GM21723 (cell line): ENCODE measurements around the gene KCNJ1.
A peak's percentile ranks its signal among the peaks of the same experiment; 100 is the strongest.

ENCODE experiments used
- ATAC-seq: cut with Tn5 transposase; IDR thresholded peaks from one replicate; pipeline ENCODE4 v1.9.1; 2021; ENCODE audit warnings: mild to moderate bottlenecking, moderate library complexity; ENCODE audit not compliant: unreplicated experiment

KCNJ1 gene

DNA sequence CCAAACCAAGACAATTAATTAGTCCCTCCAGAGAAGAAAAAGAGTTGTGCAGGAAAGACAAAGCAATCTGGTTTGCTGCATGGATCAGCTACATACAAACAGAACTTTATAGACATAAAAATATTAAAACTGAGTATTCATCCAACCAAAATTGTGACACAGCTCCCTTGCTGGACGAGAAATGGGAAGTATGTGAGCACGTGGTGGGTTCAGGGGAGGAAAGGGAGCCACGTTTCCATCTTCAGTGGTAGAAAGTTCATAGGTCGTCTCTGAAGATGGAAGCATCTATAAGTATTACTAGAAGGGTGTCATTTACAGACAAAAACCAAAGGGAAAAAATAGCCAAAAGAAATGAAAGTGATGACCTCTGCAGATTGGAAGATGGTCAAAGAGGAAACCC, 17.0 kb upstream of the KCNJ1 start:
- no peak for ATAC-seq

DNA sequence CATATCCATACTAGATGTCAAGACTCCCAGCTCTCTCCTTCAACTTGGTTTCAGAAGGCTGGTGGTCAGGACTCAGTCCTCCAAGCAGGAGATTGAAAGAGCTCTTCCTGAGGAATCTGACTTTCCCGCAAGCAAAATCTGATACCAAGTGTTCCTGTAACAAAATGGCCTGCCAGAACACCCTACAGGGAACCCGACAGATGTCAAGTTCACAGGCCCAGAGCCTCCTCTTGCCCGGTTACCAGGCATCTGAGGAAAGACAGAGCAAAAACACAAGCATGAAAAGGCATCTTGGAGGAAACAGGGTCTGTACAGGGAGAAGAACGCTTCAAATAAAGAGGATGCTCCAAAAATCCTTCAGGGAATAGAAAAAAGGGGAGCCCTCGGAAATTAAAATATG, 15.4 kb upstream of the KCNJ1 start:
- no peak for ATAC-seq

DNA sequence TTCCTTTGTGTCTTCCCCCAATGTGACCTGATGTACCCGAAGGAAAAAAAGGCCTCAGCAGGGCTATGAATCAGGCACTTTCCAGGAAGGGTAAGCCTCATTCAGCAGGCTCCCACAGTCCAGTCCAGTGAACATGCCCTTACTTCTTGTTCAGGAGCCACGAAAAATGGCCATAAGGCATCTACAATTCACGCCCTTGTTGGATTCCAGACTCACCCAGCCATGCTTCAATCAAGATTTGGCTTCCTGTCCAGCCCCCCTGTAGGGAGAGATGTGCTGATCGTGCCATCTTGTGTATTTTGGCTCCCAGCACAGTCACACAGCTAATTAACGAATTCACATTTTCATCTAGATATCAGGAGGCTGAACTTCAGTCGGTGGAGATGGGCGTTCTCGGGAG, 14.1 kb upstream of the KCNJ1 start:
- no peak for ATAC-seq

DNA sequence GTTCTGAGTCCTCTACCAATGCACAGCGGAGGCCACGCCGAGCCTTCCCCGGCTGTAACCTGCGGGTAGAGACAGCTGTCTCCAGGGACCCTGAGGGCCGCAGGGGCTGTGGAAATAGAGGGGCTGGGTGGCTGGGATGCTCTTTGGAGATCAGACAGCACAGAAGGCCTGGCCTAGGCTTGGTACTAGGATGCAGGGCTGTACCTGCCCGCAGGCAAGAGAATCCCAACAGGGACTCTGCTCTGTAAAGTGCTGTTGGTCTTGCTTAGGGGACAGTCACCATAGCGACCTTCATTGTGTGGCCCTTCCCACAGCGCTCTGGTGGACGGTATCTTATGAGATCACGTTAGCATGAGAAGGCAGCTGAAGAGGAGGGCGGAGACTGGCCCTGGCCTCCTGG, 12.7 kb upstream of the KCNJ1 start:
- no peak for ATAC-seq

DNA sequence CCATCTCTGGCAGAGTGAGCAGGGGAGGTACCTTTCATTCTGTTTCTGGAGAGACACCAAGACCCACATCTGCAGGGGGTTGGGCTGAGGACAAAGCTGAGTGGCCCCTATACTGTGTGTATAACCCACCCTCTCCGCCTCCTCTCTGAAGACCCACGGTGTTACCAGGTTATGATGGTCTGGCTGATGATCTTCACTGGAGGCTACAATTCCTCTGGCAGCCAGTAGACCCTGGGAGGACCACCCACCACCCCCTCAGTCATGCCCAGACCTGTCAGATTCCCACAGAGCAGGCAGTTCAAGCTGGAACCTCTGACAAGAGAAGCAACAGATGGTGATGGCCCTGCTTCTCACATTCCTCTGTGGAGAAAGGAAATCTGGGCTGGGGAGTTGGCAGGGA, 11.4 kb upstream of the KCNJ1 start:
- no peak for ATAC-seq

DNA sequence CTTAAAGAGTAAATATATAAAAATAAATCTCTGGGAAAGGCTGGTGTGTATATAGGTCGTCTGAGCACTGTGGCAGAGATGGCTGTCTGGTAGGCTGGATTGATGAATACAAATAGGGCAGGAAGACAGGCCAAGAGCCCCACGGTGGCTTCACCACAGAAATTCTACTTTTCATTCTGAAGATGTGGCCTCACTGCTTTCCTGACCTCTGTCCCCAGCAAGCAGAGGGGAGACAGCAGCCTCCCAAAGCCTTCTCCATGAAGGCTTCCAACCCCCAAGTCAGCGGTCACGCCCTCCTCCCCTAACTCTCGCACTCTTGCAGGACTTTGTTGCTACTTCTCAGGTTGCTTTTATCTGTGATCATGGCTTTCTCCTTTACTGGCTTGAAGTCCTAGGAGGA, 10.6 kb upstream of the KCNJ1 start:
- ATAC-seq: no peak

DNA sequence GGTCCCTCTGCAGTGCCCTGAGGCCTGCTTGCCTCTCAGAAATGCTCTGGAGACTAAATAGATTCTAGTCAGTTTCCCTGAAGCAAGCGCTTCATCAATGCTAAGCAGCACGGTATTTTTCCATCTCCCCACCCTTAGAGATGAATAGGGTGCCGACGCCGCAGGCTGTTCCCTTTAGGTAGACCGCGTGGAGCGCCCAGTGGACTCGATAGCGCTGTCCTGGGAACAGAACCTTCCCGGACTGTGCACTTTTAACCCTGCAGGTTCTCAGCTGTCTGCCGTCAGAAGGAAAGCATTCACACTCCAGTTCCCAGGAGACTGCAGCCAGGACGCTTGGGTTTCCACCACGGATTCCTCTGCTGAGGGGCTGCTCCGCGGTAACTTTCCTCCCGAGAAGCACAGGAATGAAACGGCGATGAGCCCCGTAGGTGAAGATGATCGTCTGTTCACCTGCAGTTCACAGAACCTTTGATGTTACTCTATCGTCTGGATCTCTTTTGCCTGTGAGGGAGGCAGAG, 9.1 kb upstream of the KCNJ1 start:
- ATAC-seq: no peak

DNA sequence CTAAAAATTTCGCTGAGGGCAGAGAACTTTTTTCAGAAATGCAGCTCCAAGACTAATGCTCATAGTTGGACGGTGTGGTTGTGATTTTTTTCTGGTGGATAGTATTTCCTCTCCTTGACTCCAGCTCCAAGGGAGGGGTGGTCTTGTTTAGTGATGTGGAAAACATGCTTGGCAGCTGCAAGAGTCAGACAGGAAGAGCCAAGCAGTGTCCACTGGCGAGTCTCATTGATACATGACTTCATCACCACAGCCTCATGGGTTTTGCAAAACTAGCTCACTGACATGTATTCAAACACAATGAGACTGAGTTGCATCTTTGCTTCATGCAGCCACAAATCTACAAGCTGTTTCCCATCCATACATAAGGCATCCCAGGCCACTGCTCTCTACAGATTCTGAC, 7.3 kb upstream of the KCNJ1 start:
- no peak for ATAC-seq

DNA sequence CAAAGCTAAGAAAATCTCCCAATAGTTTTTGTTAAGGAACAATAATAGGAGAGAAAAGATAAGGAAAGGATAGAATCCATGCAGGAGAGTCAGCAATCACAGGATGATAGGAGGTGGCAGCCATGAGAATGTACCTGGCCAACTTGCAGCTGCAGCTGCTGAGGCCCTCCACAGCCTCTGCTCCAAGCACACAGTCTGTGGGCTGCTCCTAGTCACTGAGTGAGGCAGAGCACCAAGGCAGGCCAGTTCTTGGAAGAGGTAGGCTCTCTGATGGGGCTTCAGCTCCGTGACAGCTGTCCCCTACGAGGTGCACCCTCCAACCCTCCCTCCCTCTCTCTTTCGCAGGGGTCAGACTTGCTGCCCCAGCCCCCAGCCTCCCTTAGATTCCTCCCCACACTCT, 5.5 kb upstream of the KCNJ1 start:
- no peak for ATAC-seq

DNA sequence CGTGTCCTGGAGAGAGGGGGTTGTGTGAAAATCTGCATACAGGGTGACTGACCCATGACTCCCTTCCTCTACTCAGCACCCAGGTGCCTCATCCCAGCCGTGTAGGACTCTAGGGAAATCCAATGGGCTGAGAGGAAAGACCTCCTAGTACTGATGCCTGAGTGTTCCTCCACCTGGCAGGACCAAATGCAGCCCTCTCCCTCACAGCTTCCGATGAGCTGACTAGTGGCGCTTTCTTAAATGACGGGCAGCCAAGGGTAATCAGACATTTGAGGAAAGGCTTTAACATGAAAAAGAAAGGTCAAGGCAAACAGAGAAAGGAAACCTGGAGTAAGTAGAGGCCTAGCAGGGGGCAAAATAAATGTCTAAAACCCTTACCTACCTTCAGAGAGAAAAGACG, 5.0 kb upstream of the KCNJ1 start:
- ATAC-seq: no peak

DNA sequence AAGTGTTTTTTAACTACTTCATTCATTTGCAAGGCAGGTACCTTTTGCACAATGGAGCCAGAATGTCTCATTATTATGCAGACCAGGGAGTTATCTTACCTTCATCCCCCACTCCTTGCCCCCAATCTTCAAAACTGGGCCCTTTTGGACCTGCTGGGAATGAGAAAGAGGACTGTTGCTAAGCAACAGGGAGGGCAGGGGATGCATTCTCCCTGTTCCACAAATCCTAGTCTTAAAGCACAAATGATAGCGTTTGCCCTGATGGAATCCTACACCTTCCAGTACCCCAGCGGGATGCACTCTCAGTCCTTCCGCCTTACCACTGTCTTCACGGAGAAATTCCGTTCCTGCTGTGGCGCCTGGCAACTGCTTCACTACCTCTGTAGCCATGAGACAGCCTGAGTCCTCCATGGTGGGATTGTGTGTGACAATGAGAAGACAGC, 4.1 kb upstream of the KCNJ1 start:
- no peak for ATAC-seq

DNA sequence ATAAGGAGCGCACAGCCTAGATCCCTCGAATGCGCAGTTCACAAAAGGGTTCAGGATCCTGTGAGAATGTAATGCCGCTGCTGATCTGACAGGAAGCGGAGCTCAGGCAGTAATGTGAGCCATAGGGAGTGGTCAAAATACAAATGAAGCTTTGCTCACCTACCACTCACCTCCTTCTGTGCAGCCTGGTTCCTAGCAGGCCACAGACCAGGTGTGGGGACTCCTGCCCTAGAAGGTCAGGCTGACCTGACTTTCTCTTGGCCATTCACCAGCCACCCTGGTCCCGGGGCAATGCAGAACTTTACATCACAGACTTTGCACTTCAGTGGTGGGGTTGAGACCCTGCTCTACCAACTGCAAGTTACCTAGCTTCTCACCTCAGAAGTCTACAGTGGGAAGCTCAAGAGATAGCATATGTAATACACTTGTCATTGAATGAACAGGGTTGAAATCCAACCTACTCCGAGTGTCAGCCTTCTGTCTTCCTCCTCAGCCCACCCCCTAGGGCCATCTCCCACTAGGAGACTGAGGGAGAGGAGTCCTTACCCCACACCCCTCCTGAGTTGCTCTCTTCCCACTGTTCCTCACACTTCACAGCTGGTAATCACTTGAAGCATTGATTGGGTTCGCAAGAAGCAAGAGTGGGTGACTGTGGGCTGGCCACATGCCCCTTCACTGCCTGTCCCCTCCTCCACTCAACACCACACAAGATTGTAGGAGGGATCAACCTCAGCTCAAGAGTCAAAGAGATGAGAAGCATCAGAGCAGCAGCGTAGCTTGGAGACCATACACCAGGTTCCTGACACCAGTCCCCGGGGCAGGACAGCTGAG, 2.0 kb upstream of the KCNJ1 start:
- ATAC-seq: no peak

DNA sequence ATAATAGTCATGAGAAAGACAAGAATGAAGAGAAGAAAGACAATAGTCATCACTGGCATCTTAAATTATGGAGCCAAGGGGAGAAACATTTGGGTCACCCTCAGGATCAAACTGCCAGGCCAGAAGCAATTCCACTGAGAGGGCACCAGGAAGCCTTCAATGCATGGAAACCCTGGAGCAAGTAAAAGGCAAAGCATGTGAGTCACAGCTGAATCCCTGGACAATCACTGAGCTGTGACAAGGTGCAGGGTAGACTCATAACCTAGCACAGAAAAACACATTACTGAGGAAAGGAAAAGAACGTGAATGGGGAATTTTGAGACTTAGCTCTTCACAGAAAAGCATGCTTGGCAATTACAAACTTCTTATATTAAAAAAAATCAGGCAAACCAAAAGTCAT, 1.6 kb downstream of the KCNJ1 start:
- no peak for ATAC-seq

DNA sequence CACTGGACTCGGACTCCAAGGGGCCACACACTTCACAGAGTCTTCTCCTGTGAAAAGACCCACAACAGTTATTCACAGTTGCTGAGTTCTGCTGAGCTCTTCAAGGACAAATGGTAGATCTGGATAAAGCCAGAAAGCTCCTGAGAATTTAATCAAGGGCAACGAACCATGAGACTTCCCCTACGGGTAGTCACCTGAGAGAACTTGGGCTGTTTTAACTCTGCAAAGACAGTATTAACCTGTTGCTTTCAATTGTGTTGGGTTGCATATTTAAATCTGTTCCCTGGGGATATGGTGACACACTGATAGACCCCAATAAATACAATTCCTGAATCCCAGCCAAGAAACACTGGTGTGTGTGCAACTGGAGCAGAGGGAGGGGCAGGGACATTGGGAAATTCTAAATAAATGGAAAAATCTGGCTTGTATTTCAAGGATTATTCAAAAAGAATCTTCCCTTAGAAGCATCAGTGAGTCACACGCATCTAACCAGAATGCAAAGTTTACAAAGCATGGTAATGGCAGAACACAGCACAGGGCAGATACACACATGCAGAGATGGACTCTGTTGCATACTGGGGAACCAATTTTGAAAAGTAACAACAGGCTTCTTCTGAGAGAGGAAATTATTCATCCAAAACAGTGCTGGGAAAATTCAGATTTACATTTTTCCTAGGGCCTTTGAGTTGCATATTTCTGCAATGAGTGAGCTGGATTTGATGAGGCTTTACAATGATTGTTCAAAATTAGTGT, 4.0 kb downstream of the KCNJ1 start:
- ATAC-seq: no peak

DNA sequence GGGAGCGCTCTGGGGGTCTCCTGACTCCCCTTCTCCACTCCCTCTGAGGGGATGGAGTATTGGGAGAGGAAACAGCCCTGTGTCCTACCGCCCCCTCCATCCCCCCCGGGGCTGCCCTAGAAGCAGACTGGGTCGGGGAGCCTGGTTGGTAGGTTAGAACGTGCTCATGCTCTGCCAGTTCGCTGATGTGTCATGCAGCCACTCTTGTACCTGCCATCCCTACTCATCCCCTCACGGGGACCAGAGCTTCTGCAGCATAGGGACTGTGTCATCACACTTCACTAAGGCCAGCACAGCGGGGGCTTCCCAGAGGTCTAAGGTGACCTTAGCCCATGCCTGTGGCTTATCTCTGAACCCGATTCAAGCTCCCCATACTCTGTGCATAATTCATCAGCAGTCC, 4.7 kb downstream of the KCNJ1 start:
- no peak for ATAC-seq

DNA sequence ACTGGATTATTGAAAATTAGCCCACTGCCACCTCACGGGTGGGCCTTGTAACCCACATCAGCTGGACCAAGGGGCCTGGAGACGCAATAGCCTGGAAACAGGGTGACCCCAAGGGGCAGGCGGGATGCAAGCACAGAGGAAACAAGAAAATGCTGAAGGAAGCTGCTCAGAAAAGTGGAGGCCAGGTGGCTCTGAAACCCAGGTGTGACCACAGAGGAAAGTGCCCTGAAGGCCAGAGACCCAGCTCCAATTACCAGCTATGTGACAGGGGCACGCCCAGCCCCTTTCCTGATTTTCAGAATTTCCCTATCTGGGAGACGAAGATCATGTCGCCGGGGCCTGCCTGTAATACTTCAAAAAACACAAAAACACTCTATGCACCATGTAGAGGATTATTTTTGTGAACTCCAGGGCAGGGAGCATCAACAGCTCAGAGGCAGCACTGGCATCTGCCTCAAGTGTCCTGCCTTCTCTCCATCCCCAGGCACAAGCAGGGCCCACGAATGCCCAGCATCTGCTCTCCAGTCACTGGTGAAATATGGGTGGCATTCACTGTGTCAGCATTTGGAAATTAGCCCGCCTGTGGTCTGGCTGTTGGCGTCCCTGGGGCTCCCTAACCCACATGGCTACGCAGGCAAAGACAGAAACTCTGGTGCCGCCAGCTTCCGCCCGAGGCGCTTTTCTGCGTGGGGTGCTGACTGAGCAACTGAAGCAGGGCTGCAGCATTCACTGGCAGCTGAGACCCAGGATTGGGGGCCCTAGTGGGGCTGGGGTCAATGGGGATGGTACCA, 6.3 kb downstream of the KCNJ1 start:
- no peak for ATAC-seq

DNA sequence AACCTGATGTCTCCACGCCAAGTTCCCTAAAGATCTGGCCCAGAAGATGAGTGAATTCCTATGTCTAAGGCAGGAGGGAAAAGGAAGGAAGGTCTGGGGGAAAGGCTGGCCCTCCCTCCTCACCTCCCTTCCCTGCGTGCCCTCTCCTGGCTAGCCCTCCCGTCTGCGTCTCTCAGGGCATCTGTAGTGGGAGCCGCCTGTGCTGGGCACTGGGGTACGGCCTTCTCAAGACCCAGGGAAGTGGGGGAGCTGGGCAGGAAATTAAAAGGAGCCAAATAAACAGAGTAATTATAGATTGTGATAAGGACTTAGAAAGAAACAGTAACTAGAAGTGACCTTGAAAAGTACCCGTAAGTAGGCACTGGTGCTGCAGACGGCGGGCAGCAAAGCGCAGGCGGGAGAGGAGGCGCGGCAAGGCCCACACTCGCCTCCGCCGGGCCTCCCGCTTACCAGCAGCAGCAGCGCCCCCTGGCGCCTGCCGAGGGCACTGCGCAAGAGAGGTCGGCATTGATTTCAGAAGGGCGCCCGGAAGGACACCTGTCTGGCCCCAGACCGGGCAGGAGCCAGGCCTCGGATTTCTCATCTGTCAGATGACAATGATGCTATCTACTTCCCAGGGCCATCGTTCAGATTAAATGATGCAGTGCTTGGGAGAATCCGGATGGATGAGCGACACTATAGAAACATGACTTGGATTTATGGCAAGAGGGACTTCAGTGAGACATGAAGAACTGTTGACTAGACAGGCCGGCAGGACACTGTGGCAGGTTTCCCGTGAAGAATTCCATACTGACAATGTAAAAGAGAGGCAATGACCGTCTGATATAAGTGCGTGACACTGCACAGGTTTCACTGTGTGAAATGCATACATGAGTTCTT, 7.3 kb downstream of the KCNJ1 start:
- ATAC-seq: peak; percentile 95

DNA sequence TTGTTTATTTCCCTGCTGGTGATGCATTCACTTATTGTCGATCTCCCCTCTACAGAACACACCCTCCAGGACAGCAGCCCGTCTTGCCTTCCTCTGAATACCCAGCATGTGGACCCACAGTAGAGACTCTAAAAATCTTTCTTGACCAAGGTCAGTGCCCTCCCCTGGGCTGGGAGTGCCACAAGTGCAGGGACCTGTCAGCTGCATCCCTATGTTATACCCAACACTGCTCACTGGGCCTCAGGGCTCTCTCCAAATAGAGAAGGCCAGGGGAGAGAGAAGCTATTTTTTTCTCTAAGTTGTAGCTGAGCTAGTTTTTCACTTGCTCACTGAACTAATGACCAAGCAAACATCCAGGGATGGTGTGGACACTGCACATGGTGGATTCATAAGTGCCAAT, 9.8 kb downstream of the KCNJ1 start:
- ATAC-seq: no peak

DNA sequence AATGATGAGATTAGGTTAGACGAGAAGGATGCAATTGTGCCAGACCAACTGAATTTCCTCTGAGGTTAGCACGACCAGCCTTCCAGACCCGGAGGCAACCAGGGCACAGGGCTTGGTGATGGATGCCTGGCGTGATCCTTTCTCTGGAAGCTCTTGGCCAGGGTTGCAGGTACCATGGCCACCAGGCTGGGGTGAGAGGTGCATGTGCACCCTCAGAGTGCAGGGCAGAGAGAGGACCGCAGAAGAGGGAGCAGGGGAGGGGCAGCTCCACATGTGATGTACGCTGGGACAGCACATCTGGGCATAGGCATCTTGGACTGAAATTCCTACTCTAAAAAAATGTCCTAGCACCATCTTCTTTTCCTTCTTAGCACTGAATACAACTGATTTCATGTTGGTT, 10.9 kb downstream of the KCNJ1 start:
- ATAC-seq: no peak

DNA sequence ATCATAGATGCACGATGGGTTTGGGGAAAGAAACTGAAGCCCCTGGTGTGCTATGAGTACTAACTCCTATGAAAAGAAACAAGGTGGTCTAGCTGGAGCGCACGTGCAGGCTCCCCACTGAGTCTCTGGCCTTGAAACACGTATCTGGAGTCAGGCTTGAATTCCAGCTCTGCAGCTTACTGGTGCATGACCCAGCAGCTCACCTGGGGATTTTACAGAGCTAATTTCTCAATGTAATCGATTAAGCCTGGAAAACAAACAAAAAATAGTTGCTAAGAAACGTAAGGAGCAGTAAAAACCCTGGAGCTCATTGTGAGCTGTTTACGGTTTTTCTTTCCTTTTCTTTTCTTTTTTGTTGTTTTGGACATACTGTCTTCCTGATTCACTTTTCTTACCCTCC, 12.3 kb downstream of the KCNJ1 start:
- ATAC-seq: no peak
